Activated CD8-positive, alpha-beta memory T cell treated with anti-CD3 and anti-CD28 coated beads for 4 hours (primary cell): ENCODE data around the gene THAP3.

Source experiments
- DNase-seq, 2 donors: peaks; one replicate each; pipeline ENCODE4 v3.0.0-alpha.2; 2020; ENCODE audit warnings: low read depth in 2 of 2

The THAP3 gene

GRCh38 chr1:6624710-6625583 is at the start of gene THAP3:
TSS of gene THAP3 (plus strand) at chr1:6624868. CDS start at chr1:6625219, 351 bp downstream.
- DNase-seq: peak; percentile 74 to 80

DNA sequence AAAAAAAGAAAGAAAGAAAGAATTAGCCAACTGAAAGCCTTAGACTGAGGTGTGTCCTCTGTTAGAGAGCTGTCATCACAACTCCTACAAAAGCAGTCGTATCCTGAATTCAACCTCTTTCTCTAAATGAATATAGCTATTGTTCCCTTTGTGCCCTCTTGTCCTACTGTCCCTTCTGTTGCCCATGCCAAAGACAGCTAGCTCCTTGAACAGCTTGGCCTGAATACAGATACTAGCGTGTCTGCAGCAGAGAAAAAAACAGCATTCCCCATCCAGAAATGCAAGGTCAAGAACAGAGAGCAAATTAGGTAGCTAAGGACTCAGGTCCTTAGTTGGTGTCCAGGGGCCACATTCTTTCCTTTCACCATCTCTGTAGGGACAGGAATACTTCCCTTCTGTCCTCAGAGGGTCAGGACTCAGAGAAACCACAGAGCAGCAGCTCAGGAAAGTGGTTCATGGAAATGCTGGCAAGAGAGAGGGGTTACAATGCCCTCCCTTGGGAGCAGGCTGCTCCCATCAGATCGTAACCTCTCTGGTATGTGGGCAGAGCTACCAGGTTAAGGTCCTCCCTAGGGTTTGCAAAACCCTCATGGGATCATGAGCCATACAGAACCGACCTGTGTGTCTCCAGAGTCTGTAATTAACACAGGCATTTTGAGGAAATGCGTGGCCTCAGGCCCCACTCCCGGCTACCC is 46.7 kb upstream of the THAP3 start:
- DNase-seq: no peak

- no peak for DNase-seq
Observed at GRCh38 chr1:6578624-6579373, 45.9 kb upstream of the THAP3 start.

- DNase-seq: peak; percentile 93 to 95
Observed at GRCh38 chr1:6579374-6580118, 45.1 kb upstream of the THAP3 start, which contains the start of gene ZBTB48. TSS of gene ZBTB48 (plus strand) at chr1:6579994. CDS start at chr1:6580610, 616 bp downstream.

- DNase-seq: no peak
Observed at GRCh38 chr1:6580119-6580592, 44.5 kb upstream of the THAP3 start.

GRCh38 chr1:6580593-6581409 is 43.9 kb upstream of the THAP3 start:
- no peak for DNase-seq

DNA sequence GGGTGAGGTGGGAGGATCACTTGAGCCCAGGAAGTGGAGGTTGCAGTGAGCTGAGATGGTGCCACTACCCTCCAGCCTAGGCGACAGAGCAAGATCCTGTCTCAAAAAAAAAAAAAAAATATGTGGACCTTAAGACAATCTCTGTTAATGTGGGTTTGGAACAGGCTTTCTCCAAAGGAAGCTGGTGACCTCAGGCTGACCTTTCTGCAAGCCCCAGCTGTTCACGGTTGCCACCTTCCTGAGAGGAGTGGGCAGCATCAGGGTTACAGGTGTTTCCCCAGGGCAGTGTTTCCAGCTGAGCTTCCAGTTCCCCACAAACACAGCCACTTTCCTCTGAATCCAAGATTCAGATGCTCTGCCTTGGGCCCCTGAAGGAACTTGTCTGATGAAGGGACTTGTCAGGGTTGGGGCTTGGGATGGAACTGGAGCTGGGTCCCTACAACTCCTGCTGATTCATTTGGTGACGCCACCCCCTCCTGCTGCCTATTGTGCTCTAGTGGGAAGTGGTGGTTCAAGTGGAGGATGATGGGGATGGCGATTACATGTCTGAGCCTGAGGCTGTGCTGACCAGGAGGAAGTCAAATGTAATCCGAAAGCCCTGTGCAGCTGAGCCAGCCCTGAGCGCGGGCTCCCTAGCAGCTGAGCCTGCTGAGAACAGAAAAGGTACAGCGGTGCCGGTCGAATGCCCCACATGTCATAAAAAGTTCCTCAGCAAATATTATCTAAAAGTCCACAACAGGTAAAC is 42.9 kb upstream of the THAP3 start:
- no peak for DNase-seq

- DNase-seq: no peak
Observed at GRCh38 chr1:6582370-6582769, 42.3 kb upstream of the THAP3 start.

DNA sequence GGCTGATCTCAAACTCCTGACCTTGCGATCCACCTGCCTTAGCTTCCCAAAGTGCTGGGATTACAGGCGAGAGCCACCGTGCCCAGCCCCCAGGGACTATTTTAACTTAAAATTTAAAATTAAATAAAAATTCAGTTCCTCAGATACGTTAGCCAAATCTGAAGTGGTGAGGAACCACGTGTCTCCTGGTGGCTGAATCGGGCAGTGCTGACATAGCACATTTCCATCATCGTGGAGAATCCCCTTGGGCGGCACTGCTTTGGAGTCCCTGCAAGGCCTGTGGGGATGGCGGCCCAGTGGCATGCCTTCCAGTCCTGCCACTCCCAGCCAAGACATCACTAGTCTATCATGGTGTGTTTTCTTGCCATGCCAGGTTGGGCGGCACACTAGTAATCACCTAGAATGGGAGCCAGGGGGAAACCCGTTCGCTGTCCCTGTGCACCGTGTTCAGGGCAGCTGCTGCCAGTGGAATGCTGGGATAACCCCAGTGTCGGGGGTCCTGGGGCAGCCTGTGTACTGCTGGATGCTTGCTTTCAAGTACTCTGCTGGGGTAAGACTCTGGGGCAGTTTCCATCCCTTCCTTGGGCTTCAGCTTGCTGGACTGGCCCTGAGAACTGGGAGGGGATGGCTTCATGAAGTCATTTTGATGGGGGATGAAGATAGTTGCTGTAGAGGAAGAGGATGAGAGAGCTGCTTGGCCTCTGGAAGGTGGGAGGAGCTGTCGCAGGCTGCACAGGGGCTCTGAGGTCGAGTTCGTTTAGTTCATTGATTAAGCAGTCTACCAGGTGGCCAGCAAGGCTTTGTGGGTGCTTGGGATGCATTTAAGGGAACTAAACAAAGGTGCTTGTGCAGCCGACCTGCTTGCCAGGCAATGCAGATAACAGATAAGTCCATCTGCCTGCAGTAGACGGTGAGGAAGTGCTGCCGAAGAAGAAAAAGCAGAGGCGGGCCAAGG is 40.3 kb upstream of the THAP3 start:
- DNase-seq: no peak

GRCh38 chr1:6585081-6585722 is 39.5 kb upstream of the THAP3 start:
- DNase-seq: no peak

DNA sequence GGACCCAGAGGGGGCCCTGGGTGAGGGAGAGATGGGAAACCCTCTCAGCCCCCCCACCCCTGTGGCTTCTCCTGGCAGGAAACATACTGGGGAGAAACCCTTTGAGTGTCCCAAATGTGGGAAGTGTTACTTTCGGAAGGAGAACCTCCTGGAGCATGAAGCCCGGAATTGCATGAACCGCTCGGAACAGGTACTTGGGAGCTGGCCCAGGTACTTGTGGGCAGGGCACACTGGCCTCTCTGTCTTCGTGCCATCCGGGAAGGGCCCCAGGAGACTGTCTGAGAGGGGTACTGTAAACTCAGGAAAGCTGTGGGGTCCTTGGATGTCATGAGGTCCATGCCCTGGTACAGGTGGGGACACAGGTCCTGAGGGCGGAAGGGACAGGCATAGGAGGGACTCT is 38.8 kb upstream of the THAP3 start:
- no peak for DNase-seq

- no peak for DNase-seq
Observed at GRCh38 chr1:6586404-6586816, 38.3 kb upstream of the THAP3 start.

DNA sequence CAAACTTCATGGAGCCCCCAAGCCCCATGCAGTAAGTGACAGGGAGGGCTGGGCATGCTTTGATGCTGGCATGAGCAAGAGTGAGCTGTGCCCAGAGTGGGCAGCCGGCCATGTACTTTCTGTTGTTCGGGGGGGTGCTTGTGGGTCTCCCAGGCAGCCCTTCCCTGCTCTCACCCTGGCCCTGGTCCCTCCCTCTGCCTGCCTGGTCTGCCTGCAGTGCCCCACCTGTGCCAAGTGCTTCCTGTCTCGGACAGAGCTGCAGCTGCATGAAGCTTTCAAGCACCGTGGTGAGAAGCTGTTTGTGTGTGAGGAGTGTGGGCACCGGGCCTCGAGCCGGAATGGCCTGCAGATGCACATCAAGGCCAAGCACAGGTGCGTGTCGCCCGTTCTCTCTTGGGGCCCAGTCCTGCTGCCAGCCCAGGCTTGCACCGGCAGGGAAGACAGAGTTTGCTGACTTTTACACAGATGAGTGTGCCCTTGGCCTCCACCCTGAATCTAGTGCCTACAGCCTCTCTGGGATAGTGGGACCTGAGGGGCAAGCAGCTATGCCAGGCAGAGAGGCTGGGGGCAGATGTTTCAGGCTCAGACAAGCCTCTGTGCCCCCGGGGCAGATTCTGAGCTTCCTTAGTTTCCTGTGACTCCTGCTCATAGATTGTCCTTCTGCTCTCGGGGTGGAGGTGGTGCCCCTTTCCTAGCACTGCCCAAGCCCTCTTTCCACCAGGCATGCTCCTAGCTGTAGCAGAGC is 37.2 kb upstream of the THAP3 start:
- no peak for DNase-seq

- no peak for DNase-seq
Observed at GRCh38 chr1:6588128-6588892, 36.4 kb upstream of the THAP3 start.

DNA sequence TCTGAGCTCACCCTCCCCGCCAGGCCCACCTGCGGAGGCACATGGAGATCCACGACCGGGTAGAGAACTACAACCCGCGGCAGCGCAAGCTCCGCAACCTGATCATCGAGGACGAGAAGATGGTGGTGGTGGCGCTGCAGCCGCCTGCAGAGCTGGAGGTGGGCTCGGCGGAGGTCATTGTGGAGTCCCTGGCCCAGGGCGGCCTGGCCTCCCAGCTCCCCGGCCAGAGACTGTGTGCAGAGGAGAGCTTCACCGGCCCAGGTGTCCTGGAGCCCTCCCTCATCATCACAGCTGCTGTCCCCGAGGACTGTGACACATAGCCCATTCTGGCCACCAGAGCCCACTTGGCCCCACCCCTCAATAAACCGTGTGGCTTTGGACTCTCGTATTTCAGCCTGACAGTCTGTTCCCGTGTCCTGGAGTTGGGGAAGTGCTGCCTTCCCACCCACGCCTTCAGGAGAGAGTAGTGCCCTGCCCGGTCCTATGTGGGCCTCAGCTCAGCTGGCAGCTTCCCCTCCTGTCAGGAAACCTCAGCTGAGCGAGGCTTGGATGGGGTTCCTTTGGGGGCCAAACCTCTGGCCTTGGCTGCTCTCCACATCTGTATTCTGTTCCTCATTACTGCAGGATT is 35.7 kb upstream of the THAP3 start:
- DNase-seq: no peak

DNA sequence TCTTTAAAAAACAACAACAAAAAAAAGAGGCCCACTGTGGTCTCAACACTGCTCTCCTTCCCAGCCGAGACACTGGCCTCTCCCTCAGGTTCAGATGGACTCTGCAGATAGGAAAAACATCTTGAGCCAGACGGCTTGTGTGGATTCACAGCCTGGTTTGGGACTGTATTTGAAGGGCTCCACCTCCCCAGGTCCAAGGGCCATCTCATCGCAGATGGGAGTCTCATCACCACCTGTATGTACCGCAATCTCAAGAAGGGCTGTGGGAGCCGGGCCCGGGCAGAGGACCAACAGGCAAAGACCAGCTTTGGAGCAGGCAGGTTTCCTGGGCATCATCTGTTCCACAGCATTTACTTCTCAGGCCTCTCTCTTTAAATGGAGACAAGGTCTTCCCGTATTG is 34.6 kb upstream of the THAP3 start:
- no peak for DNase-seq
